Stimulated activated CD4-positive, alpha-beta T cell treated with anti-CD3 and anti-CD28 coated beads, Interleukin-2, amount 100 ng/mL, for 24 hours (primary cell): ENCODE results near the gene IFNL4.
"Not testable (repeated sequence)": the region's sequence is repeated elsewhere in the genome, so short reads cannot be mapped to it uniquely, and the experiment has no call there.

Experiments
- DNase-seq, 2 donors: peaks; one replicate each; pipeline ENCODE4 v3.0.0-alpha.2; 2020

The IFNL4 gene

DNA sequence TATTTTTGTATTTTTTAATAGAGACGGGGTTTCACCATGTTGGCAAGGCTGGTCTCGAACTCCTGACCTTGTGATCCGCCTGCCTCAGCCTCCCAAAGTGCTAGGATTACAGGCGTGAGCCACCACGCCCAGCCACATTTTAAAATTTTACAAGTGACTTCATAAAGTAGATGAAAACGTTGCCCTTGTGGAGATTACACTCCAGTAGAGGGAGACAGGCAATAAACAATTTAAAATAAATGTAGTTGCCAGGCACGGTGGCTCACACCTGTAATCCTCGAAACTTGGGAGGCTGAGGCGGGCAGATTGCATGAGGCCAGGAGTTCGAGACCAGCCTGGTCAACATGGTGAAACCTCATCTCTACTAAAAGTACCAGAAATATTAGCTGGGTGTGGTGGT lies 29.5 kb downstream of the IFNL4 start:
- DNase-seq: not testable (repeated sequence)

DNA sequence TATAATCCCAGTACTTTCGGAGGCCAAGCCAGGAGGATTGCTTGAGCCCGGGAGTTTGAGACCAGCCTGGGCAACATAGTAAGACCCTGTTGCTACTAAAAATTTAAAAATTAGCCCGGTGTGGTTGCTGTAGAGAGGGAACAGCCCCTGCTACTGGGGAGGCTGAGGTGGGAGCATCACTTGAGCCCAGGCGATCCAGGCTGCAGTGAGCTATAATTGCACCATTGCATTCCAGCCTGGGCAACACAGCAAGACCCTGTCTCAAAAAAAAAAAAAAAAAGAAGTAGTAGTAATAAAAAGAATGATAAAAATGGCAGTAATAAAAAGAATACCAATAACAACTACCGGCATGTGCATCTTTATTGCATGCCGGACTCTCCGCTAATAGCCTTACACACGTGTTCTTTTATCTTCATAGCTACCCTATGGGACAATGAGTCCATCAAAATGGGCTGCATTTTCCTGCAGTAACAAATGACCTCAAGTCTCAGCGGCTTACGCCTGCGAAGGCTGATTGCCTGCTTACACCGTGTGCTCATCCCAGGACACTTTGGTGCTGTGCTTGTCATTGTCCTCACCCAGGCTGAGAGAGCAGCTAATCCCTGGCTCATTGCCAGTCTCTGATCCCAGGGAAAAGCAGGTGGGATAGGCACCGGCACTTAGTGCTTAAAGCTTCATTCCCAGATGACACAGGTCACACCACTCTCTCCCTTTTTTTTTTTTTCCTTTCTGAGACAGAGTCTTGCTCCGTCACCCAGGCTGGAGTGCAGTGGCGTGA lies 30.2 kb downstream of the IFNL4 start:
- no peak for DNase-seq

DNA sequence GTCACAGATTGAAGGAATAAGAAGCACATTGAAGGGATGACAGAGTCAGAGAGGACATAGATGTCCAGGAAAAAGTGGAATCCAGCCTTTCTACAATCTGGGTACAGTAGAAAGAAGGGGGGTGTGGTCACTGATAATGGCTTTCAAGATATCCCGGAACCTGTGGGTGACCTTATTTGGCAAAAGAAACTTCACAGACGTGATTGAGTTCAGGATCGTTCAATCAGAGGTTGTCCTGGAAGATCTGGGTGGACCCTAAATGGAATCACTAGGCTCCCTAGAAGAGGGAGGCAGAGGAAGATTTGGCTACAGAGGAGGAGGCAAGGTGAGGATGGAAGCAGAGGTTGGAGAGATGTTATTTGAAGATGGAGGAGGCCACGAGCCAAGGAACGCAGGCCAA lies 31.6 kb downstream of the IFNL4 start:
- no peak for DNase-seq

DNA sequence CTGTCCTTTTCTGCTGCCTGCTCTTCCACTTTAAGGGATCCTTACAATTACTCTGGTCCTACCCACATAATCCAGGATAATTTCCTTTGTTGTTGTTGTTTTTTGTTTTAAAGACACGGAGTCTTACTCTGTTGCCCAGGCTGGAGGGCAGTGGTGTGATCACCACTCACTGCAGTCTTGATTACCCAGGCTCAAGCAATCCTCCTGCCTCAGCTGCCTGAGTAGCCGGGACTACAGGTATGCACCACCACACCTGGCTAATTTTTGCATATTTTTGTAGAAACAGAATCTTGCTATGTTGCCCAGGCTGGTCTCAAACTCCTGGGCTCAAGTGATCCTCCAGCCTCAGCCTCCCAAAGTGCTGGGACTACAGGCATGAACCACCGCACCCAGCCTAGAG lies 33.3 kb downstream of the IFNL4 start:
- DNase-seq: not testable (repeated sequence)

DNA sequence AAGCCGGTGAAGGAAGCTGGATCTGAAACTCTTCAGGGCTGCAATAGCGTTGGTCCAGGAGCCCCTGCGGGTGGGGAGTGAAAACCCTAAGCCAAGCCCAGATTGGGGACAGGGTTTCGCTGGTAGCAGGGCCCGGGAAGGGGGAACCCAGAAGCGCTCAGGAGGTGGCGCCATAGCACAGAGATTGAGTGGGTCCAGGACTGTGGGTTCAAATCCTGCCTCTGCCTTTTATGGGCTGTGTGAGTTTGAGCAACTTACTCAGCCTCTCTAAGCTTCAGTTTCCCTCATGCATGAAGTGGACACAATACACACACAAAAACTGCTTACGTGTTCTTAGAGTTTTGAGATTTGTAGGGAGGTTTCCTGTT lies 36.3 kb downstream of the IFNL4 start:
- DNase-seq: peak; percentile 67 to 73

DNA sequence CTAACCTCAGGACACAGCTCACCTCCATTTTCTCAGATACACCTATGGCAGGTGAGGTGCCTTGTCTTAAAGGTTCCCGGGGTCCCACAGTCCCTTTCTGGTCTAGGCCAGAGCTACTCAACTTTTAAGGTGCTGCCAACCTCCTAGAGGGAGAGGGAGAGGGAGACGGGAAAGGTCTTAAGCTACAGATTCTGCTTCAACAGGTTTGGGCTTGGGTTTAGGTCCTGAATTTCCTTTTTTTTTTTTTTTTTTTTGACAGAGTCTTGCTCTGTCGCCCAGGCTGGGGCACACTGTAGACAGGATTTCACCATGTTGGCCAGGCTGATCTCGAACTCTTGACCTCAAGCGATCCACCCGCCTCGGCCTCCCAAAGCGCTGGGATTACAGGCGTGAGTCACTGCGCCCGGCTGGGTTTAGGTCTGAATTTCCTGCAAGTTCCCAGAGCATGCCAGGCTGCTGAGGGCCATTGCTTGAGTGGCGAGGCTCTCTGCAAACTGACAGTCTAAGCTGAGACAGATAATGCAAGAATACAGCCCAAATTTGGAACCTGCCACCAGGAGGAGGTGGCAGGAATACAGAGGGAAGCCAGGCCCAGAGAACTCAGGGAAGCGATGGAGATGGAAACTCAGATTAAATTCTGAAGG lies 36.8 kb downstream of the IFNL4 start:
- no peak for DNase-seq

DNA sequence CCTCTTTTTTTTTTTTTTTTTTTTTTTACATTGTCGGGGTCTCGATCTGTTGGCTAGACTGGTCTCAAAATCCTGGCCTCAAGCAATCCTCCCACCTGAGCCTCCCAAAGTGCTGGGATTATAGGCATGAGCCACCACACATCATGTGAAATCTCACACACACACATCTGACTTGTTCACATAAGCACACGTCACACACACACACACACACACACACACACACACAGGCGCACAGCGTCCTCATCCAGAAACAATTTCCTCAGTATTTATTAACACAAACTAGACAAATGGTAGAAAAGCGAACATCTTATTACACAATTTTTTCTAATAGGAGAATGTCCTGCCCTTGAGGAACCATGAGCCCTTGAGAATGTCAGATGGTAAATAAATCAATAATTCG lies 39.5 kb downstream of the IFNL4 start:
- no peak for DNase-seq

DNA sequence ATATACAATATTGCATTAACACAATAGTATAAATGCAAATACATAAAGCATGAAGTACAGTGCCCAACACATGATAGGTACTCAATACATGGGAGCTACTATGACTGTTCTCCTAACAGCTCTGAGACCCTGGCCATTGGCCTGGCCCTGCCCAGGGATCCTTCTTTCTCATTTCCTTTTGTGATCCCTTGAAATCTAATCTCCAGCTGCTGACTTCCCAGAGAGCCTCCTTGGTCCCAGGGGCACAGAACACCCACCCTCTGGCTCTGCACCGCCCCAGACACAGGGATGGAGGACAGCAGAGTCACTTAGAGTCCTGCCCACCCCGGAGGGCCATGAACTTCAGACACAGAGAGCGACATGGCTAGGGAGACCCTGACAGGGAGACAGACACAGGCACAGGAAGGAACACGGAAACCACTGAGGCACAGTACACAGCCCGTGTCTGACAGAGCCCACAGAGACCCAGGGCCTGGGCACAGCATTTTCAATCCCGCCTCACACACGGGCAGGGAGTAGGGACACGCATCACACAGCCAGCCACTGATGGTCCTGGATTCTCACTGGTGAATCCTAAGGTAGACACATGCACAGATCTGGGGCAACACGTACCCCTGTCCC lies 40.4 kb downstream of the IFNL4 start:
- no peak for DNase-seq

DNA sequence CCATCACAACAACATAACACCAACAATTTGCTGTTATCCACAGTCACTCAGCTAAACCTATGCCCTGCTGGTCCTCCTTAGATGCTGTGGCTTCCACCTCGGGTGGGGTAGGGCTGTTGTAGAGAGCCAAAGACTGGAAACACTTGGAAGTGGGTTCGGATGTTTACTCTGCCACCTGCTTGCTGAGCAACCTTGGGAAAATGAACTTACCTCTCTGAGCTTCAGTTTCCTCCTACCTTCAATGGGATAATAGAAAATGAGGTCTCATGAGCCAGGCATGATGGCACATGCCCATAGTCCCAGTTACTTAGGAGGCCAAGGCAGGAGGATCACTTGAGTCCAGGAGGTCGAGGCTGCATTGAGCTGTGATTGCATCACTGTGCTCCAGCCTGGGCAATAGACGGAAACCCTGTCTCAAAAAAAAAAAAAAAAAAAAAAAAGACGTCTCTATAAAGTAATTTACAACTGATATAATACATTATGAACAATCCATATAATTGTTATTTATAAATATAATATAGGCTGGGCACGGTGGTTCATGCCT lies 41.3 kb downstream of the IFNL4 start:
- DNase-seq: no peak

DNA sequence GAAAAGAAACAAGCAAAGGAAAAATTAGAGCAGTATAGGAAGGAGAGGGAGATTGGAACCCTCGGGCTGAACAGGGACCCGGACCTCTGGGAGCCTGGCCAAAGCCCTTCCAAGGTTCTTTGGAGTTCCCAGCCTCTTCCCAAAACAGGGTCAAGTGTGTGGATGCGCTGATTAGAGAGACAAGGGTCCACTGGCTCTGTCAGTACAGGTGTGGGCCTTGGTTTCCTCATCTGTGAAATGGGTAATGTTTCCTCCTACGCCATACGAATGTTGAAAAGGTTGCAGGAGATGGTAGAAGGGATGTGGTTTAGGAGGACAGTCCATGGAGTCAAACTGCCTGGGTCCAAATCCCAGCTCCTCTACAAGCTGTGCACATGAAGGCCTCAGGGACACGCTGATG lies 42.5 kb downstream of the IFNL4 start:
- no peak for DNase-seq

DNA sequence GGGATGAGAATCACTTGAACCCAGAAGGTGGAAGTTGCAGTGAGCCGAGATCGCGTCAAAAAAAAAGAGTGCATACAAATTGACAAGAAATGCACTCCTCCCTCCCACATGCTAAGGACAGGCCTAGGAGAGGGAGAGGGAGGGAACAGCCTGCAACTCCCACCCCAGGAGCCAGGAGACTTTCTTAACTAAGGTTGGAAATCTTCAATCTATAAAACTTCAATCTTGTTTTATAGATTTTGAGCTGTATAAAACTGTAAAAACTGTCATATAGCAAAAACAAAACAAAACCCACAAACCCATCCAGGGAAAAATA lies 43.2 kb downstream of the IFNL4 start:
- no peak for DNase-seq

DNA sequence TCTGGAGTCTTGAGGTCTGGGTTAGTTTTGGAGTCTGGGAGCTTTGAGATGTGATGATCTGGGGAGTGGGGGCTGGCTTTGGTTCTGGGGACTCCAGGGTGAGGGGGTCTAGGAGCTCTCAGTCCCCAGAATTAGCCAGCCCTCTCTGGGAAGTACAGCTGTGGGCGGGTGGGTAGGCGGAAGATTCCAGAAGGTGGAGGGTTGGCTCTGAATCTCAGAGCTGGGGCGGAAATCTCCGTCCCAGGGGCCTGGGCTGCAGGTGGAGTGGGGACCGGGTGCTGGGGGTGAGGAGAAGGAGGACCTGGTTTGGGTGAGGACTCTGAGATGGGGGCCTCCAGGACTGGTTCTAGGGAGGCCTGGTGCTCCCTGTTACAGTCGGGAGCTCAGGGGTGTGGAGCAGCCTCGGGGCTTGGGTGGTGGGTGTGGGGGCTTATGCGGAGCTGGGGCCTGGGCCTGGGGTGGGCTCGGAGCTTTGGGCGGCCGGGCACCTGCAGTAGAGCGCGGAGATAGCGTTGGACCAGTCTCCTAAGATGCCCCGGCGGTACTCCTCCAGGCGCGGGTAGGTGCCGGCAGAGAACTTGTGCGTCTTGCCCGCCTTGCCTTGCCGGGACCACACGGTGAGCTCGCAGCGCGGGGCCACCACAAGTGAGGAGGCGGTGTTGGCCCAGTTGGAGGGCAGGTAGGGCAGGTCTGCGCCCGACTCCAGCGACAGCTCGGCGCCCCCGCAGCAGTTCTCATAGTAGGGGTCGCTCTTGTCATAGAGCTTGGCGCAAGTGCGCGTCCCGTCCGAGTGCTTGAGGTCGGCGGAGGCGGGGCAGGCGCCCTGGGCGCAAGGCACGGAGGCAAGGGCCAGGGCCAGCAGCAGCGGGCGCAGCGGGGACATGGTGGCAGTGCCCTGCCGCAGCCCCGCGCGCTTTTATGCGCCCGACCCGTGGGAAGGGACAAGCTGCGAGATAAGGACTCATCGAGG lies 45.0 kb downstream of the IFNL4 start, which contains the start of gene SYCN:
Gene SYCN, minus strand, starts transcription at position 892 of the 970 bp plus-strand sequence. Its CDS starts 9 bp downstream, at position 883.
- no peak for DNase-seq

DNA sequence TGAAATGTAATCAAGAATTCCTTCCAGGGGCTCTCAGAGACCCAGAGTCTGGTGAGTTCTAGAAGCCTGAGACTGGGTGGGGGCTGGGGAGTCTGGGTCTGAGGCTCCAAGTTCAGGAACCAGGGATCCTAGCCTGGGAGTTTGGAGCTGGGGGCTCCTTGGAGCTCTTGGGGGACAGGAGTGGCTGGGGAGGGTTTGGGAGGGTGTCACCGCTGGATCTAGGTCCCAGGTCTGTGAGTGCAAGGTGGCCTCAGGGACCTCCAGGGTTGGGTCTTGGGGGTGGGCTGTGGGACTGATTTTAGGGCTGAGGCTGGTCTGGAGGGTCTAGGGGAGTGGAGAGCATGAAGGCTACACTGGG lies 45.7 kb downstream of the IFNL4 start:
- no peak for DNase-seq

DNA sequence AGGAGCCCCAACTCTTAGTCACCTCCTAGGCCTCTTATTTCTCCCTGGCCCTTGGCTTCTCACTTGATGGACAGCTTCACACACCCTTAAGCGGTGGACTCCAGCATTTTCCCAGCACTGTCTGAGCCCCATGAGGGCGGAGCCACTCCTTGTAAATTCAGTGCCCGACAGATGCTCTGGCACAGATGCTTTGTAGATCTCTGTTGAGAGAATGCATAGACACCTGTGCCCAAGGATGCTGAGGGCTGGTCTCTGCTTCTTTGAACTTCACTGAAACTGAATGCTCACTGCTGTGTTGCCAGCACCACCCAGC lies 47.9 kb downstream of the IFNL4 start:
- DNase-seq: no peak

DNA sequence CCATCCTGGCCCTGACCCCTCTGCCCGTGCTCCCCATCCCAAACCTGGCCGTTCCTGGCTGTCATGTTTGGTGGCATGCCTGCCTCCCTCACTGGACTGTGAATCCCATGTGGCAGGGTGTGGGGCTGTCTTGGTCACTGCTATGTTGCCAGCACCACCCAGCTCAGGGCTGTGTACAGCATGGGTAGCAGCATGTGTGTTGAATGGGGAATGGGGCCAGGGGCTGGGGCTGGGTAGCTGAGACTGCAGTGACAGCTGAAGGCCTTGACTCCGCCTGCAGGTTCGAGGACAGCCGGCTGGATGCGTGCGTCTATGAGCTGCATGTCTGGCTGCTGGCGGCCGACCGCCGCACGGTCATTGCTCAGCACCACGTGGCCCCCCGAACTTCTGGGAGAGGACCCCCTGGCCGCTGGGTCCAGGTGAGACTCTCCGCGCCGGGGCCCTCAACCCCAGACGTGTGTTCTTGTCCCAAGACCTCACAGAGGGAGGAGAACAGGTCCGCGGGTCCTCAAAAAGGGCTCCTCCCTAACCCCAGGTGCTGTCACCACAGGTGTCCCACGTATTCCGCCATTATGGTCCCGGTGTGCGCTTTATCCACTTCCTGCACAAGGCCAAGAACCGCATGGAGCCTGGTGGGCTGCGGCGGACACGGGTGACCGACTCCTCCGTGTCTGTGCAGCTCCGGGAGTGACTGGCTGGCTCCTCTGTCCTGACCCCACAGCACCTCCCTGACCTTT lies 48.4 kb downstream of the IFNL4 start:
- no peak for DNase-seq

DNA sequence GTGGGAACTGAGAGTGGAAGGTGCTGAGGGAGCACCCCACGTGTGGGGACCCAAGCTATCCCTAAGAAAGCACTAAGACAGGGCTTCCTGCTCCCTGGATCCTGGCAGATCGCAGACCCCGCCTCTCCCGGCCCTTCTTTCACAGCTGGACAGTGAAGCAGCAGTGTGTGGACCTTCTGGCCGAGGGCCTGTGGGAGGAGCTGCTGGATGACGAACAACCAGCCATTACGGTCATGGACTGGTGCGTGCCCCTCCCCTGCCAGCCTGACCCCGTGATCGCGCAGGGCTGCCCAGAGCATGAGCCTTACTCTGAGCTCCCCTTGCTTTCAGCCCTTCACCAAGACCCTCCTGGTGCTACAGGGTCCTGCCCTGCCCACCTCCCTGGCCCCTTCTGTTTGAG lies 49.6 kb downstream of the IFNL4 start:
- DNase-seq: no peak

DNA sequence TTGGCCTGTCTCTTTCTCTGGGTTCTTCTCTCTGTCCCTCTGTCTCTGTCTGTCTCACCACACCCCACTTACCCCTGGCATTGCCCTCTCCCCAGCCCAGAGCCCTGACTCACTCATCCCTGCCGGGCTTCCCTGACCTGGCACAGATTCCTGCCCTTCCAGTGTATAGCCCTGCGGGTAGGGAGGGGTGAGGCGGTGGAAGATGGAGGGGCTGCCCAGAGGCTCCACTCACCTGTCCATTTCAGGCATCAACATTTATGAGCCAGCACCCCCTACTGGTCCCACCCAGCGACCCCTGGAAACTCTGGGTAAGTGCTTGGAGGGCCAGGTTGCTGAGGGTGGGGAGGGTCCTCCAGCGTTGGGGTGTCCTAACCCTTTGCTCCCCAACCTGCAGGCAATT lies 50.8 kb downstream of the IFNL4 start:
- no peak for DNase-seq

DNA sequence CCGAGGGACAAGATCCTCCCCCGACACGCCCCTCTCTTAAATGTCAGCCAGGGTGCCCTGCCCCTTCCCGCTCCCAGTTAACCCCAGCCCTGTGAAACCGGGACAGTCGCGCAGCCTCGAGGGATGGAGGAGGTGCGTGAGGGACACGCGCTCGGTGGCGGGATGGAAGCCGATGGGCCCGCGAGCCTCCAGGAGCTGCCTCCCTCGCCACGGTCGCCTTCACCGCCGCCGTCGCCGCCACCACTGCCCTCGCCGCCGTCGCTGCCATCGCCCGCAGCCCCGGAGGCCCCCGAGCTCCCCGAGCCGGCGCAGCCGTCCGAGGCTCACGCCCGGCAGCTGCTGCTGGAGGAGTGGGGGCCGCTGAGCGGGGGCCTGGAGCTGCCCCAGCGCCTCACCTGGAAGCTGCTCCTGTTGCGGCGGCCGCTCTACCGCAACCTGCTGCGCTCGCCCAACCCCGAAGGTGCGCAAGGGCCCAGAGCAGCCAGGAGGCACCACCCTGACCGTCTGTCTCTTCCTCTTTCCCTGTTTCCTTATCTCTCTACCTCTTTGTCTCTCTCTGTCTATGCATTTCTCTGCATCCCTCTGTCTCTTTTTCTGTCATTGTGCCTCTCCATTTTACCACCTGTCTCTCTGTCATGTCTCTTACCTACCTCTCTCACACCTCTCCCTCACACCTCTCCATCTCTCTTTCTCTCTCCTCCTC lies 51.6 kb downstream of the IFNL4 start, which contains the start of gene NCCRP1:
Gene NCCRP1, plus strand, starts transcription at position 105 of the 703 bp plus-strand sequence. Its CDS starts 19 bp downstream, at position 124.
- DNase-seq: no peak

DNA sequence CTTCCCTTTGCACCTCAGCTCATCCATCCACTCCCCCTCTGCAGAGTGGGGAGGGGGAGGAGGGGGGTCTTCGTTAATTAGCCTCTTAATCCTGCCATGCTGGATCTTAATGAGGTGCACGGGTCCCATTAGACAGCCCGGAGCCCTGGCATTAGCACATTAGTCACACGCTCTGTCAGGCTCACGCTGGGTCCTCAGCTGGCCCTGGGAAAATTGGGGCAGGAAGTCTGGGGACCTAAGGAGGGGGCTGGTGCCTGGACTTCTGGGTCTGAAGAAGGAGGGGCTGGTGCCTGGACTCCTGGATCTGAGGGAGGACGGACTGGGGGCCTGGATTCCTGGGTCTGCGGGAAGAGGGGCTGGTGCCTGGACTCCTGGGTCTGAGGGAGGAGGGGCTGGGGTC lies 52.3 kb downstream of the IFNL4 start:
- DNase-seq: no peak
